ENCODE data around the gene SSR1. TPM values are rescaled to one million over a fixed set of nuclear protein-coding genes. Genes with fewer than 3 reads are reported as not detected.
A peak's percentile ranks its signal among the peaks of the same experiment; 100 is the strongest.
"Not testable (repeated sequence)": the region's sequence is repeated elsewhere in the genome, so short reads cannot be mapped to it uniquely, and the experiment has no call there.

SSR1 gene
- total RNA-seq, 1 donor from 2014 or later, result 289 TPM

GRCh38 chr6:7267071-7267465 lies 45.9 kb downstream of the SSR1 start:
- no peak overlapping the region for H2AFZ ChIP-seq (ENCODE audit: low read depth, low read length)
- TF ChIP-seq CTCF (IDR thresholded peaks at IDR 0.05; ENCODE audit: insufficient read depth, low read depth, low read length), result no peak
- H3K79me2 ChIP-seq (ENCODE audit: insufficient read depth, low read length), result no peaks in the 10 kb centered on the region
- peaks cover 14% of the 10 kb centered on the region for H3K4me1 ChIP-seq (ENCODE audit: insufficient read depth, low read length)
- DNase-seq (ENCODE audit: low read depth) (no peak), FAIRE-seq (no peak)
- H3K4me3 ChIP-seq (ENCODE audit: insufficient read depth, low read depth, low read length), result no peak overlapping the region
- H3K27me3 Mint-ChIP-seq (ENCODE audit: low read depth, unreplicated experiment), result peaks cover 4% of the 10 kb centered on the region
- H3K27ac Mint-ChIP-seq (ENCODE audit: unreplicated experiment), result peak overlapping the region; percentile 44
- H3K4me1 Mint-ChIP-seq (ENCODE audit: low read depth, unreplicated experiment), result peaks cover 11% of the 10 kb centered on the region
- H3K36me3 Mint-ChIP-seq (ENCODE audit: low read depth, unreplicated experiment), result no peaks in the 10 kb centered on the region
- no peaks in the 10 kb centered on the region for H3K36me3 ChIP-seq (ENCODE audit: insufficient read depth, low read length)
- H3K9ac ChIP-seq (ENCODE audit: low read length), result no peak overlapping the region
- no peaks in the 10 kb centered on the region for H3K9me3 Mint-ChIP-seq (ENCODE audit: unreplicated experiment)
- H3K4me3 Mint-ChIP-seq (ENCODE audit: unreplicated experiment), result no peak overlapping the region
- H4K20me1 ChIP-seq (ENCODE audit: insufficient read depth, low read length), result no peaks in the 10 kb centered on the region
- no peak overlapping the region for H3K27ac ChIP-seq (ENCODE audit: low read depth, low read length)
- no peak overlapping the region for H3K4me2 ChIP-seq (ENCODE audit: low read length)
- no peaks in the 10 kb centered on the region for H3K27me3 ChIP-seq (ENCODE audit: insufficient read depth, low read length)
- H3K9me3 ChIP-seq (ENCODE audit: insufficient read depth, low read depth, low read length), result peaks cover 4% of the 10 kb centered on the region

- H3K4me1 Mint-ChIP-seq (ENCODE audit: low read depth, unreplicated experiment), result peaks cover 16% of the 10 kb centered on the region
- not testable (repeated sequence) for H3K4me3 ChIP-seq (ENCODE audit: insufficient read depth, low read depth, low read length); H2AFZ ChIP-seq (ENCODE audit: low read depth, low read length)
Observed at GRCh38 chr6:7265385-7265726, 47.6 kb downstream of the SSR1 start.

GRCh38 chr6:7264686-7265384 lies 48.2 kb downstream of the SSR1 start:
- peaks cover 27% of the 10 kb centered on the region for H3K4me1 ChIP-seq (ENCODE audit: insufficient read depth, low read length)
- Mint-ChIP-seq H3K36me3 (ENCODE audit: low read depth, unreplicated experiment) (no peaks in the 10 kb centered on the region), H3K4me3 (ENCODE audit: unreplicated experiment) (no peak overlapping the region), H3K27me3 (ENCODE audit: low read depth, unreplicated experiment) (no peaks in the 10 kb centered on the region), H3K27ac (ENCODE audit: unreplicated experiment) (no peak overlapping the region), H3K9me3 (ENCODE audit: unreplicated experiment) (no peaks in the 10 kb centered on the region), H3K4me1 (ENCODE audit: low read depth, unreplicated experiment) (peaks cover 16% of the 10 kb centered on the region)
- DNase-seq (ENCODE audit: low read depth) (no peak), FAIRE-seq (no peak)
- no peaks in the 10 kb centered on the region for H4K20me1 ChIP-seq (ENCODE audit: insufficient read depth, low read length)
- no peaks in the 10 kb centered on the region for H3K27me3 ChIP-seq (ENCODE audit: insufficient read depth, low read length)
- H3K4me2 ChIP-seq (ENCODE audit: low read length), result no peak overlapping the region
- no peak for TF ChIP-seq EZH2 (IDR thresholded peaks at IDR 0.05; ENCODE audit: insufficient read depth, low read length)
- no peak for TF ChIP-seq CTCF (IDR thresholded peaks at IDR 0.05; ENCODE audit: insufficient read depth, low read depth, low read length)
- H3K4me3 ChIP-seq (ENCODE audit: insufficient read depth, low read depth, low read length), result no peak overlapping the region
- no peaks in the 10 kb centered on the region for H3K36me3 ChIP-seq (ENCODE audit: insufficient read depth, low read length)
- no peak overlapping the region for H2AFZ ChIP-seq (ENCODE audit: low read depth, low read length)
- H3K9ac ChIP-seq (ENCODE audit: low read length), result no peak overlapping the region
- H3K9me3 ChIP-seq (ENCODE audit: insufficient read depth, low read depth, low read length), result peaks cover 4% of the 10 kb centered on the region
- no peaks in the 10 kb centered on the region for H3K79me2 ChIP-seq (ENCODE audit: insufficient read depth, low read length)
- H3K27ac ChIP-seq (ENCODE audit: low read depth, low read length), result no peak overlapping the region

More at GRCh38 chr6:7265385-7265726, 47.6 kb downstream of the SSR1 start:
- not testable (repeated sequence) for FAIRE-seq; H3K4me2 ChIP-seq (ENCODE audit: low read length); H3K4me3 Mint-ChIP-seq (ENCODE audit: unreplicated experiment); H3K36me3 ChIP-seq (ENCODE audit: insufficient read depth, low read length); H3K9me3 Mint-ChIP-seq (ENCODE audit: unreplicated experiment); H3K36me3 Mint-ChIP-seq (ENCODE audit: low read depth, unreplicated experiment); H3K27me3 ChIP-seq (ENCODE audit: insufficient read depth, low read length); H3K79me2 ChIP-seq (ENCODE audit: insufficient read depth, low read length); H3K27ac ChIP-seq (ENCODE audit: low read depth, low read length); H3K9ac ChIP-seq (ENCODE audit: low read length); DNase-seq (ENCODE audit: low read depth); H3K27ac Mint-ChIP-seq (ENCODE audit: unreplicated experiment); H4K20me1 ChIP-seq (ENCODE audit: insufficient read depth, low read length); H3K9me3 ChIP-seq (ENCODE audit: insufficient read depth, low read depth, low read length); H3K27me3 Mint-ChIP-seq (ENCODE audit: low read depth, unreplicated experiment)
- H3K4me1 ChIP-seq (ENCODE audit: insufficient read depth, low read length), result peaks cover 27% of the 10 kb centered on the region

Measured in astrocyte (in vitro differentiated cells and primary cell).